ENCODE measurements around the gene MKX. TPM values are rescaled to one million over a fixed set of nuclear protein-coding genes. Genes with fewer than 3 reads are reported as not detected.
A peak's percentile ranks its signal among the peaks of the same experiment; 100 is the strongest.

MKX gene
- total and polyA plus RNA-seq, 2 experiments from 2014 or later: 0.10 to 0.90 TPM

DNA sequence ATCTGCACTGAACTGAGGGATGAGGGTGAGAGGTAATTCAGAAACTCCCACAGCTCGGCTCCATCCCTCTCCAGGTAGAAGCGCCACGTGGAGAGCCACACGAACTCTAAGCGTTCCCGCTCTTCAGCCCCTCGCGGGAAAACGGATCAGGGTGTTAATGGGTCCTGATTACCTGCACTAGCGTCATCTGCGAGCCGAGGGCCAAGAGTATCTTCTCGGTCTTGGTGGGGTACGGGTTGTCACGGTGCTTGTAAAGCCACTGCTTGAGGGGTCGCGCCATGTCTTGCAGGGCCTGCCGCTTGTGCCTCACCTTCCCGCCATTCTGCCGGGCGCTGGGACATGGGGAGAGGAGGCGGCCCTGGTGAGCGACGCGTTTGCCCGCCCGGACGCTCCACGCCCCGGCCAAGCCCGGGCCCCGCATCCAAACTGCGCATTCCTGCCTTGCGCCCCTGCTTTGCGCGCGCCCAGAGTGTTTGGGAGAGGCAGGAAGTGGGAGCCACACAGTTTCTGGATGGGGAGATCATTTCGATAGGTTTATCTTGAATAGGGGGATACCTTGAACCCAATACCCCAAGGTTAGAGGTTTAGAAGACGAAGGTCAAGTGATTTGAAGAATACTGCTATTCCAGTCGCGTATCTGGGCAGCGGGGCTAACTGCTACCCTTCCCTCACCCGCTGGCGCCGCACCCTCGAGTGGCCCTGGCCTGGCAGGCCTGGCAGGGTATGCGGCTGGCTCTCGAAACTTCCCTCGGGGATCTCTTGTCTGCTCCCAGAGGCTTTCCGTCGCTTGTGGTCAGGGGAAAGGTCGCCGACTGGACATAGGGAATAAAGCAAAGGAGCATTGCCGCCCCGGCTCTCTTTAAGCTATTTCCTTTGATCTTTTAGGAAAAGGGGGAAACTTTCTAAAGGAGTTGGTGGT lies 4.2 kb downstream of the MKX start:
- TF ChIP-seq EZH2 (IDR thresholded peaks at IDR 0.05; ENCODE audit: borderline replicate concordance) (peak; percentile 63), CTCF (IDR thresholded peaks at IDR 0.05; ENCODE audit: poor library complexity) (no peak), EZH2phosphoT487 (IDR thresholded peaks at IDR 0.05; ENCODE audit: low read depth, severe bottlenecking, unreplicated experiment) (no peak)
- peaks cover 38% of the 10 kb centered on the region for H3K4me1 ChIP-seq (ENCODE audit: insufficient read depth)
- peak; percentile 8 for DNase-seq (ENCODE audit: low spot score)
- 11% methylated on average over 55 of the region's 55 CpGs for WGBS (ENCODE audit: low lambda C conversion rate, missing lambda C conversion rate)
- H3K4me2 ChIP-seq: peak overlapping the region; percentile 97
- no peak overlapping the region for H3K27ac ChIP-seq
- no peaks in the 10 kb centered on the region for H3K79me2 ChIP-seq
- H3K27me3 ChIP-seq: peaks cover 90% of the 10 kb centered on the region
- no peaks in the 10 kb centered on the region for H3K9me3 ChIP-seq (ENCODE audit: low read depth)
- H4K20me1 ChIP-seq (ENCODE audit: insufficient read depth, poor library complexity, severe bottlenecking): no peaks in the 10 kb centered on the region
- H3K4me3 ChIP-seq: no peak overlapping the region
- peak overlapping the region; percentile 2 for H2AFZ ChIP-seq
- no peaks in the 10 kb centered on the region for H3K36me3 ChIP-seq (replicated peaks; ENCODE audit: insufficient read depth, low read depth)
- H3K9me2 ChIP-seq (replicated peaks; ENCODE audit: insufficient read depth): no peaks in the 10 kb centered on the region

- 72% methylated on average over 1 of the region's 1 CpG for WGBS (ENCODE audit: low lambda C conversion rate, missing lambda C conversion rate)
- no peak for DNase-seq (ENCODE audit: low spot score)
- no peak overlapping the region for H3K27ac ChIP-seq
- H3K4me2 ChIP-seq: no peak overlapping the region
- no peaks in the 10 kb centered on the region for H4K20me1 ChIP-seq (ENCODE audit: insufficient read depth, poor library complexity, severe bottlenecking)
- no peaks in the 10 kb centered on the region for H3K36me3 ChIP-seq (replicated peaks; ENCODE audit: insufficient read depth, low read depth)
- TF ChIP-seq EZH2 (IDR thresholded peaks at IDR 0.05; ENCODE audit: borderline replicate concordance) (no peak), CTCF (IDR thresholded peaks at IDR 0.05; ENCODE audit: poor library complexity) (no peak), EZH2phosphoT487 (IDR thresholded peaks at IDR 0.05; ENCODE audit: low read depth, severe bottlenecking, unreplicated experiment) (no peak)
- H2AFZ ChIP-seq: no peak overlapping the region
- no peak overlapping the region for H3K4me3 ChIP-seq
- no peaks in the 10 kb centered on the region for H3K9me3 ChIP-seq (ENCODE audit: low read depth)
- H3K79me2 ChIP-seq: no peaks in the 10 kb centered on the region
- no peaks in the 10 kb centered on the region for H3K4me1 ChIP-seq (ENCODE audit: insufficient read depth)
- no peaks in the 10 kb centered on the region for H3K9me2 ChIP-seq (replicated peaks; ENCODE audit: insufficient read depth)
- peaks cover 57% of the 10 kb centered on the region for H3K27me3 ChIP-seq
Observed at GRCh38 chr10:27736396-27736795, 9.2 kb downstream of the MKX start.

- no peaks in the 10 kb centered on the region for H3K9me3 ChIP-seq (ENCODE audit: low read depth)
- DNase-seq (ENCODE audit: low spot score): no peak
- no peaks in the 10 kb centered on the region for H4K20me1 ChIP-seq (ENCODE audit: insufficient read depth, poor library complexity, severe bottlenecking)
- H3K9me2 ChIP-seq (replicated peaks; ENCODE audit: insufficient read depth): no peaks in the 10 kb centered on the region
- no peaks in the 10 kb centered on the region for H3K4me1 ChIP-seq (ENCODE audit: insufficient read depth)
- H3K27me3 ChIP-seq: peaks cover 8% of the 10 kb centered on the region
- TF ChIP-seq EZH2 (IDR thresholded peaks at IDR 0.05; ENCODE audit: borderline replicate concordance): no peak
- TF ChIP-seq EZH2phosphoT487 (IDR thresholded peaks at IDR 0.05; ENCODE audit: low read depth, severe bottlenecking, unreplicated experiment): no peak
- no peak for TF ChIP-seq CTCF (IDR thresholded peaks at IDR 0.05; ENCODE audit: poor library complexity)
- H3K27ac ChIP-seq: no peak overlapping the region
- H3K36me3 ChIP-seq (replicated peaks; ENCODE audit: insufficient read depth, low read depth): no peaks in the 10 kb centered on the region
- WGBS (ENCODE audit: low lambda C conversion rate, missing lambda C conversion rate): 96% methylated on average over 1 of the region's 1 CpG
- no peak overlapping the region for H3K4me2 ChIP-seq
- no peak overlapping the region for H3K4me3 ChIP-seq
- no peak overlapping the region for H2AFZ ChIP-seq
- no peaks in the 10 kb centered on the region for H3K79me2 ChIP-seq
Observed at GRCh38 chr10:27730041-27730440, 15.6 kb downstream of the MKX start.
